ENCODE results near the gene NUDT4. TPM values are rescaled to one million over a fixed set of nuclear protein-coding genes. Genes with fewer than 3 reads are reported as not detected.

NUDT4 gene
- total and polyA plus RNA-seq, 2 donors (not counting 3 experiments of a cell fraction or from before 2014, with no cell fraction given): 76.0 to 161 TPM

- Histone ChIP-seq H3K4me2 (ENCODE audit: insufficient read depth, low read length) (peak overlapping the region; percentile 91), H3K4me3 (replicated peaks in 1 of 3; ENCODE audit: insufficient read depth in 1 of 3, low read depth in 1 of 3, low read length in 3 of 3) (peak overlapping the region; percentile 73 to 89 (median 79)), H3K9me3 (replicated peaks; ENCODE audit: control insufficient read depth, insufficient read depth, low read length) (no peaks in the 10 kb centered on the region), H3K79me2 (ENCODE audit: control insufficient read depth, insufficient read depth, low read length) (peaks cover 64% of the 10 kb centered on the region), H3K27ac (ENCODE audit: insufficient read depth, low read depth, low read length) (peak overlapping the region; percentile 82), H2AFZ (ENCODE audit: low read depth, low read length) (no peak overlapping the region), H3K9ac (replicated peaks; ENCODE audit: extremely low read depth, insufficient read depth, low read length) (peak overlapping the region; percentile 96), H3K27me3 (ENCODE audit: control insufficient read depth in 2 of 2, insufficient read depth in 2 of 2, low read length in 2 of 2) (no peaks in the 10 kb centered on the region), H4K20me1 (replicated peaks; ENCODE audit: control insufficient read depth, extremely low read depth, insufficient read depth, low read length) (peaks cover 6% of the 10 kb centered on the region), H3K4me1 (ENCODE audit: control insufficient read depth, extremely low read depth, insufficient read depth, low read length) (peaks cover 22% of the 10 kb centered on the region), H3K9me1 (replicated peaks; ENCODE audit: control insufficient read depth, extremely low read depth, insufficient read depth, low read length) (no peaks in the 10 kb centered on the region), H3K36me3 (ENCODE audit: control insufficient read depth in 2 of 2, extremely low read depth in 1 of 2, insufficient read depth in 2 of 2, low read length in 2 of 2) (no peaks in the 10 kb centered on the region)
- TSS peak; percentile 38 for BruUV-seq (replicated peaks)
- intact Hi-C loops (cut with micrococcal nuclease): no loop called here
- dilution Hi-C loops (cut with MboI; ENCODE audit: extremely low pct_ligation_motif_present, low sequenced_read_pairs): no loop called here
- POLR2A ChIA-PET: no interaction called here
- DNase-seq (ENCODE audit: low read depth, low spot score) (peak; percentile 21), FAIRE-seq (peak; percentile 58)
- CTCF ChIA-PET: interaction anchor here (1.0 kb wide), 1 partner anchor 20 kb away, joined by 3 read pairs; no protein-coding TSS in a partner anchor
- TF ChIP-seq FOS (IDR thresholded peaks at IDR 0.05; ENCODE audit: borderline replicate concordance, insufficient read depth, low read length) (no peak), EZH2 (IDR thresholded peaks at IDR 0.05; ENCODE audit: borderline replicate concordance, low read depth, low read length, severe bottlenecking) (no peak), MAX (IDR thresholded peaks at IDR 0.05; ENCODE audit: insufficient read depth, insufficient read length) (no peak), MYC (IDR thresholded peaks at IDR 0.05; ENCODE audit: low read depth, low read length) (no peak), GATA2 (IDR thresholded peaks at IDR 0.05; ENCODE audit: insufficient read depth, insufficient read length, low read depth, low read length) (no peak), POLR2AphosphoS5 (IDR thresholded peaks at IDR 0.05; ENCODE audit: insufficient read depth, low read depth, low read length) (no peak), CTCF (IDR thresholded peaks at IDR 0.05; ENCODE audit: extremely low read depth in 1 of 2, insufficient read depth in 1 of 2, low read depth in 1 of 2, low read length in 2 of 2) (no peak), JUN (IDR thresholded peaks at IDR 0.05; ENCODE audit: borderline replicate concordance, insufficient read depth, insufficient read length, low read depth) (no peak), POLR2A (IDR thresholded peaks at IDR 0.05; ENCODE audit: low read depth, low read length) (no peak)
Observed at GRCh38 chr12:93440043-93440835, 62.5 kb downstream of the NUDT4 start.
